Mesothelial cell of epicardium (in vitro differentiated cells): ENCODE measurements around the gene PCDHA1. TPM values are rescaled to one million over a fixed set of nuclear protein-coding genes. Genes with fewer than 3 reads are reported as not detected.

Experiments used
- DNase-seq, 2 experiments: peaks; one replicate each; pipeline ENCODE4 v3.0.0; 2021; ENCODE audit warnings: low spot score in 2 of 2; ENCODE audit not compliant: unreplicated experiment in 2 of 2
- H3K27ac Mint-ChIP-seq: 2 replicates; pipeline ENCODE4 v1.8.0; 2021; ENCODE audit warnings: mixed read lengths
- H3K27me3 Mint-ChIP-seq: 2 replicates; pipeline ENCODE4 v1.8.0; 2021; ENCODE audit warnings: low read depth, mixed read lengths
- H3K36me3 Mint-ChIP-seq: 2 replicates; pipeline ENCODE4 v1.8.0; 2021; ENCODE audit warnings: mixed read lengths
- H3K4me1 Mint-ChIP-seq: 2 replicates; pipeline ENCODE4 v1.8.0; 2021; ENCODE audit warnings: mixed read lengths
- H3K4me3 Mint-ChIP-seq: 2 replicates; pipeline ENCODE4 v1.8.0; 2021; ENCODE audit warnings: mild to moderate bottlenecking, moderate library complexity, mixed read lengths
- H3K9me3 Mint-ChIP-seq: 2 replicates; pipeline ENCODE4 v1.8.0; 2021; ENCODE audit warnings: mixed read lengths
- CTCF ChIP-seq: fragments of 200-600 bp; sonication (generic); IDR thresholded peaks from one replicate; pipeline ENCODE4 v1.5.0; 2021; ENCODE audit warnings: antibody characterized with exemption; ENCODE audit not compliant: unreplicated experiment
- total RNA-seq: library from RNA; stranded (reverse); gene quantifications from 3 replicates; pipeline ENCODE4 v1.2.1, GENCODE V29; 2021

PCDHA1 gene
- total RNA-seq, 1 donor from 2014 or later, result not detected

GRCh38 chr5:140978260-140978659 is 192.3 kb downstream of the PCDHA1 start:
- Mint-ChIP-seq H3K27me3 (no peaks in the 10 kb centered on the region), H3K27ac (peak overlapping the region; percentile 70), H3K4me1 (peaks cover 35% of the 10 kb centered on the region), H3K36me3 (peaks cover 7% of the 10 kb centered on the region), H3K4me3 (no peak overlapping the region), H3K9me3 (no peaks in the 10 kb centered on the region)
- TF ChIP-seq CTCF, result no peak
- DNase-seq, result no peak

- H3K4me1 Mint-ChIP-seq, result peaks cover 35% of the 10 kb centered on the region
- TF ChIP-seq CTCF, result no peak
- peaks cover 11% of the 10 kb centered on the region for H3K36me3 Mint-ChIP-seq
- H3K4me3 Mint-ChIP-seq, result no peak overlapping the region
- H3K27ac Mint-ChIP-seq, result peak overlapping the region; percentile 21
- DNase-seq, result no peak
- H3K27me3 Mint-ChIP-seq, result no peaks in the 10 kb centered on the region
- no peaks in the 10 kb centered on the region for H3K9me3 Mint-ChIP-seq
Observed at GRCh38 chr5:140978983-140979382, 193.0 kb downstream of the PCDHA1 start.

- Mint-ChIP-seq H3K9me3 (no peaks in the 10 kb centered on the region), H3K27me3 (no peaks in the 10 kb centered on the region)
Observed at GRCh38 chr5:140982083-140982716, 196.3 kb downstream of the PCDHA1 start.

GRCh38 chr5:140986117-140986521 is 200.2 kb downstream of the PCDHA1 start:
- H3K36me3 Mint-ChIP-seq, result peaks cover 11% of the 10 kb centered on the region
- TF ChIP-seq CTCF, result no peak
- peak overlapping the region; percentile 93 for H3K27ac Mint-ChIP-seq
- no peaks in the 10 kb centered on the region for H3K27me3 Mint-ChIP-seq
- H3K9me3 Mint-ChIP-seq, result no peaks in the 10 kb centered on the region
- peaks cover 62% of the 10 kb centered on the region for H3K4me1 Mint-ChIP-seq
- peak overlapping the region; percentile 16 for H3K4me3 Mint-ChIP-seq
- no peak for DNase-seq

More at GRCh38 chr5:140982083-140982716, 196.3 kb downstream of the PCDHA1 start:
- peaks cover 11% of the 10 kb centered on the region for H3K36me3 Mint-ChIP-seq
- no peak overlapping the region for H3K4me3 Mint-ChIP-seq
- no peak for TF ChIP-seq CTCF
- DNase-seq, result no peak
- no peak overlapping the region for H3K27ac Mint-ChIP-seq
- peaks cover 46% of the 10 kb centered on the region for H3K4me1 Mint-ChIP-seq

GRCh38 chr5:140988100-140988499 is 202.2 kb downstream of the PCDHA1 start:
- H3K36me3 Mint-ChIP-seq, result peaks cover 6% of the 10 kb centered on the region
- peak overlapping the region; percentile 47 for H3K4me3 Mint-ChIP-seq
- H3K9me3 Mint-ChIP-seq, result no peaks in the 10 kb centered on the region
- TF ChIP-seq CTCF, result no peak
- H3K27me3 Mint-ChIP-seq, result no peaks in the 10 kb centered on the region
- H3K27ac Mint-ChIP-seq, result peak overlapping the region; percentile 94
- no peak for DNase-seq
- H3K4me1 Mint-ChIP-seq, result peaks cover 67% of the 10 kb centered on the region

- peaks cover under 1% of the 10 kb centered on the region for H3K36me3 Mint-ChIP-seq
- H3K27ac Mint-ChIP-seq, result peak overlapping the region; percentile 94
- no peak for DNase-seq
- no peaks in the 10 kb centered on the region for H3K27me3 Mint-ChIP-seq
- peak overlapping the region; percentile 47 for H3K4me3 Mint-ChIP-seq
- no peaks in the 10 kb centered on the region for H3K9me3 Mint-ChIP-seq
- TF ChIP-seq CTCF, result no peak
- peaks cover 67% of the 10 kb centered on the region for H3K4me1 Mint-ChIP-seq
Observed at GRCh38 chr5:140988608-140989007, 202.7 kb downstream of the PCDHA1 start.
